ENCODE data around the gene RSPH10B2.
"Not testable (repeated sequence)": the region's sequence is repeated elsewhere in the genome, so short reads cannot be mapped to it uniquely, and the experiment has no call there.

DNA sequence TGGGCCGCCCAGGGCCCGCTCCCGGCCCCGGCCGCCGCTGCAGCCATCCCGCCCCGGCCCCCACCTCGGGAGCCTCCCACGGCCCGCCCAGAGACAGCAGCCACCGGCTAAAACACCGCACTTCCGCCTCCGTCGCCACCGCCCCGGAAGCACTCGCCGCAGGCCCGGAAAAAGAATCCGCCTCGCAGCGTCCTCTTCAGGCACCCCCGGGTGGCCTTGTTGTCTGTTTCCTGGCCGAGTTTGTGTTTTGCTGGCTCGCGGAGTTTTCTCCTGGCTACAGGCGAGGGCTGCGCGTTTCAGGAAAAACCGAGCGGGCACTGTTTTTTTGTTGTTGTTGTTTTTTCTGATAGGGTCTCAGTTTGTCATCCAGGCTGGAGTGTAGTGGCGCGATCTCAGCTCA is 72.2 kb downstream of the RSPH10B2 start, which contains the start of gene CCZ1B:
- TF ChIP-seq RFX7 (CRISPR knock-in tag; IDR thresholded peaks at IDR 0.05); ZBTB12 (CRISPR knock-in tag; IDR thresholded peaks at IDR 0.05); RBM25 (IDR thresholded peaks at IDR 0.05; ENCODE audit: low read depth, low read length, severe bottlenecking); EP300 (IDR thresholded peaks at IDR 0.05; ENCODE audit: low read length); CBX5 (IDR thresholded peaks at IDR 0.05; ENCODE audit: borderline replicate concordance, low read depth); PCBP1 (IDR thresholded peaks at IDR 0.05; ENCODE audit: low read depth, low read length, poor library complexity, severe bottlenecking); CHD1 (IDR thresholded peaks at IDR 0.05; ENCODE audit: low read length); RNF2 (IDR thresholded peaks at IDR 0.05); NR1H2 (CRISPR knock-in tag; IDR thresholded peaks at IDR 0.05): not testable (repeated sequence)
- TF ChIP-seq, protein P1, sequence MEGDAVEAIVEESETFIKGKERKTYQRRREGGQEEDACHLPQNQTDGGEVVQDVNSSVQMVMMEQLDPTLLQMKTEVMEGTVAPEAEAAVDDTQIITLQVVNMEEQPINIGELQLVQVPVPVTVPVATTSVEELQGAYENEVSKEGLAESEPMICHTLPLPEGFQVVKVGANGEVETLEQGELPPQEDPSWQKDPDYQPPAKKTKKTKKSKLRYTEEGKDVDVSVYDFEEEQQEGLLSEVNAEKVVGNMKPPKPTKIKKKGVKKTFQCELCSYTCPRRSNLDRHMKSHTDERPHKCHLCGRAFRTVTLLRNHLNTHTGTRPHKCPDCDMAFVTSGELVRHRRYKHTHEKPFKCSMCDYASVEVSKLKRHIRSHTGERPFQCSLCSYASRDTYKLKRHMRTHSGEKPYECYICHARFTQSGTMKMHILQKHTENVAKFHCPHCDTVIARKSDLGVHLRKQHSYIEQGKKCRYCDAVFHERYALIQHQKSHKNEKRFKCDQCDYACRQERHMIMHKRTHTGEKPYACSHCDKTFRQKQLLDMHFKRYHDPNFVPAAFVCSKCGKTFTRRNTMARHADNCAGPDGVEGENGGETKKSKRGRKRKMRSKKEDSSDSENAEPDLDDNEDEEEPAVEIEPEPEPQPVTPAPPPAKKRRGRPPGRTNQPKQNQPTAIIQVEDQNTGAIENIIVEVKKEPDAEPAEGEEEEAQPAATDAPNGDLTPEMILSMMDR (IDR thresholded peaks at IDR 0.05 in 2 of 3, conservative IDR thresholded peaks at IDR 0.05 in 1 of 3; ENCODE audit: insufficient read depth in 2 of 3, low read depth in 1 of 3, low read length in 3 of 3), result peak; percentile 28 to 35 (median 33); a peak in 3 of 6 replicates
- TF ChIP-seq, protein P2, sequence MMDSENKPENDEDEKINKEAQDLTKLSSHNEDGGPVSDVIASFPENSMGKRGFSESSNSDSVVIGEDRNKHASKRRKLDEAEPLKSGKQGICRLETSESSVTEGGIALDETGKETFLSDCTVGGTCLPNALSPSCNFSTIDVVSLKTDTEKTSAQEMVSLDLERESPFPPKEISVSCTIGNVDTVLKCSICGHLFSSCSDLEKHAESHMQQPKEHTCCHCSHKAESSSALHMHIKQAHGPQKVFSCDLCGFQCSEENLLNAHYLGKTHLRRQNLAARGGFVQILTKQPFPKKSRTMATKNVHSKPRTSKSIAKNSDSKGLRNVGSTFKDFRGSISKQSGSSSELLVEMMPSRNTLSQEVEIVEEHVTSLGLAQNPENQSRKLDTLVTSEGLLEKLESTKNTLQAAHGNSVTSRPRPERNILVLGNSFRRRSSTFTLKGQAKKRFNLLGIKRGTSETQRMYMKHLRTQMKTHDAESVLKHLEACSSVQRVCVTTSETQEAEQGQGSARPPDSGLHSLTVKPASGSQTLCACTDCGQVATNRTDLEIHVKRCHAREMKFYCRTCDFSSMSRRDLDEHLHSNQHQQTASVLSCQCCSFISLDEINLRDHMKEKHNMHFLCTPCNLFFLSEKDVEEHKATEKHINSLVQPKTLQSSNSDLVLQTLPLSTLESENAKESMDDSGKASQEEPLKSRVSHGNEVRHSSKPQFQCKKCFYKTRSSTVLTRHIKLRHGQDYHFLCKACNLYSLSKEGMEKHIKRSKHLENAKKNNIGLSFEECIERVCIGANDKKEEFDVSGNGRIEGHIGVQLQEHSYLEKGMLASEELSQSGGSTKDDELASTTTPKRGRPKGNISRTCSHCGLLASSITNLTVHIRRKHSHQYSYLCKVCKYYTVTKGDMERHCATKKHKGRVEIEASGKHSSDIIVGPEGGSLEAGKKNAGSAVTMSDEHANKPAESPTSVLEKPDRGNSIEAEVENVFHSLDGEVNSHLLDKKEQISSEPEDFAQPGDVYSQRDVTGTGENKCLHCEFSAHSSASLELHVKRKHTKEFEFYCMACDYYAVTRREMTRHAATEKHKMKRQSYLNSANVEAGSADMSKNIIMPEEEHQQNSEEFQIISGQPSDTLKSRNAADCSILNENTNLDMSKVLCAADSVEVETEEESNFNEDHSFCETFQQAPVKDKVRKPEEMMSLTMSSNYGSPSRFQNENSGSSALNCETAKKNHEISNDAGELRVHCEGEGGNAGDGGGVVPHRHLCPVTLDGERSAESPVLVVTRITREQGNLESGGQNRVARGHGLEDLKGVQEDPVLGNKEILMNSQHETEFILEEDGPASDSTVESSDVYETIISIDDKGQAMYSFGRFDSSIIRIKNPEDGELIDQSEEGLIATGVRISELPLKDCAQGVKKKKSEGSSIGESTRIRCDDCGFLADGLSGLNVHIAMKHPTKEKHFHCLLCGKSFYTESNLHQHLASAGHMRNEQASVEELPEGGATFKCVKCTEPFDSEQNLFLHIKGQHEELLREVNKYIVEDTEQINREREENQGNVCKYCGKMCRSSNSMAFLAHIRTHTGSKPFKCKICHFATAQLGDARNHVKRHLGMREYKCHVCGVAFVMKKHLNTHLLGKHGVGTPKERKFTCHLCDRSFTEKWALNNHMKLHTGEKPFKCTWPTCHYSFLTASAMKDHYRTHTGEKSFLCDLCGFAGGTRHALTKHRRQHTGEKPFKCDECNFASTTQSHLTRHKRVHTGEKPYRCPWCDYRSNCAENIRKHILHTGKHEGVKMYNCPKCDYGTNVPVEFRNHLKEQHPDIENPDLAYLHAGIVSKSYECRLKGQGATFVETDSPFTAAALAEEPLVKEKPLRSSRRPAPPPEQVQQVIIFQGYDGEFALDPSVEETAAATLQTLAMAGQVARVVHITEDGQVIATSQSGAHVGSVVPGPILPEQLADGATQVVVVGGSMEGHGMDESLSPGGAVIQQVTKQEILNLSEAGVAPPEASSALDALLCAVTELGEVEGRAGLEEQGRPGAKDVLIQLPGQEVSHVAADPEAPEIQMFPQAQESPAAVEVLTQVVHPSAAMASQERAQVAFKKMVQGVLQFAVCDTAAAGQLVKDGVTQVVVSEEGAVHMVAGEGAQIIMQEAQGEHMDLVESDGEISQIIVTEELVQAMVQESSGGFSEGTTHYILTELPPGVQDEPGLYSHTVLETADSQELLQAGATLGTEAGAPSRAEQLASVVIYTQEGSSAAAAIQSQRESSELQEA (IDR thresholded peaks at IDR 0.05; ENCODE audit: low read depth), result not testable (repeated sequence)
- peak; percentile 35; the same call in 1 of the 2 replicates for TF ChIP-seq POLR2AphosphoS5 (IDR thresholded peaks at IDR 0.05; ENCODE audit: control insufficient read depth, insufficient read depth, low read depth, low read length)
